Activated T-cell treated with anti-CD3 and anti-CD28 coated beads for 24 hours (primary cell): ENCODE results near the gene PRKAG3.

Experiments used
- DNase-seq: peaks from one replicate; pipeline ENCODE4 v3.0.0-alpha.2; 2020; ENCODE audit warnings: low read depth

Gene PRKAG3

GRCh38 chr2:218813771-218814460, 17.7 kb downstream of the PRKAG3 start:
- DNase-seq, result no peak

DNA sequence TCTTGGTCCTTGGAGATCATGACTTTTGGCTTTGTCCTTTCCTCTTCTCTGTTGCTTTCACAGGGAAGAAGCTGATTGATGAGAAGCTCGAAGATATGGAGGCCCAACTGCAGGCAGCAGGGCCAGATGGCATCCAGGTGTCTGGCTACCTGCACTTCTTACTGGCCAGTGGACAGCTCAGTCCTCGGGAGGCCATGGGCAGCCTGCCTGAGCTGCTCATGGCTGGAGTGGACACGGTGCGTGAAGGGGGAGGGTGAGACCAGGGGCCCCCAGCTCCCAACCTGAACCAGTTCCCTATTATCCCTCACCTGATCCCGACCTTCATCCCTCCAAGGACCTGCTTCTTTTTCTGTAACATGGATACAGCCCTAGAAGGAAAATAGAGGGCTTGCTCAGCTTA, 18.7 kb downstream of the PRKAG3 start:
- no peak for DNase-seq

DNA sequence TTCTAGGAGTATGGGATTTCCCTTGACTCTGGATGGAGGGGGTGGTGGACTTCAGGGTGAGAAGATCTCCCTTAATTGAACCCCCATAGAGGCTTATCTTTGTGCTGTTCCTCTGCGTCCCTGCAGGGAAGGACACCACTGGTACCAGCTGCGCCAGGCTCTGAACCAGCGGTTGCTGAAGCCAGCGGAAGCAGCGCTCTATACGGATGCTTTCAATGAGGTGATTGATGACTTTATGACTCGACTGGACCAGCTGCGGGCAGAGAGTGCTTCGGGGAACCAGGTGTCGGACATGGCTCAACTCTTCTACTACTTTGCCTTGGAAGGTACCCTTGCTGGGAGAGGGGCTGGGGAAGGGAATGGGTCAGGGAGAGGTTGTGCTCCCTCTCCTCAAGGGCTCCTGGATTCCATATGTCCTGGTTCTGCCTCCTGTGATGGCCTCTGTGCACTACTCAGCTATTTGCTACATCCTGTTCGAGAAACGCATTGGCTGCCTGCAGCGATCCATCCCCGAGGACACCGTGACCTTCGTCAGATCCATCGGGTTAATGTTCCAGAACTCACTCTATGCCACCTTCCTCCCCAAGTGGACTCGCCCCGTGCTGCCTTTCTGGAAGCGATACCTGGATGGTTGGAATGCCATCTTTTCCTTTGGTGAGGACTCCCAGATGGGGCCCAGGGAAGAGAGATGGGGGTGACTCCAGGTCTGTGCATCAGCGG, 19.3 kb downstream of the PRKAG3 start:
- DNase-seq, result no peak

DNA sequence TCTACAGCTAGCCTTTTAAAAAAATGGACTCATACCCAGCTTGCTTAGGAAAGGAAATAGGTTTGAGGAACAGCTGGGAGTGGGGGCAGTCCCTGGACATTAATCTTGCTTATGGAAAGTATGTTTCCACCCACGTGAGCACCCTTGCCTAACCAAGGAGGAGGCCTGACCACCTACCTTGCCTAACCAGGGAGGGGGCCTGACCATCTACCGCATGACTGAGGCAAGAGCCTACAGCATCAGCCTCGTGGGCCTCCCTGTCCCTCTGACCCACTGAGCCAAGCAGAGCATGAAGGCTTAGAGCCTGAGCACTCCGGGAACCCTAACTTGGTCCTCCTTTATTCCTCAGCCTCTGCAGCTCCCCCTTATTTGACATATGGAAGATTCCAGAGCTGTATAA, 20.2 kb downstream of the PRKAG3 start:
- DNase-seq, result no peak

DNA sequence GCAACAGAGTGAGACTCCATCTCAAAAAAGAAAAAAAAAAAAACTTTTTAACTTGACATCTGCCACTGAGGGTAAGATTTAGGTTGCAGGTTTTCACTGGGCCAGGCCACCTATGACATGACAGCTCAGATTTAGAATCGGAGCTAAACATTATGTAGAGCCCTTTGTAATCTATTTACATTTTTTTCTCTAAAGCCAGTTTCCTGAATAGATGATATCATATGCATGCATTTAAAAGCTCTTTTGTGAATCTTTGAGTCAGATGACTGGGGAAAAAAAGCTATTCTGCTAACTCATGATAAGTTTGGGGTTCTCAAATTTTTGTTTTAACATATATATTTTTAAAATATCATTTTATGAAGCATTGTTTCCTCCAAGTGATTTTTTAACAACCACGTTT, 21.3 kb downstream of the PRKAG3 start:
- DNase-seq, result no peak

DNA sequence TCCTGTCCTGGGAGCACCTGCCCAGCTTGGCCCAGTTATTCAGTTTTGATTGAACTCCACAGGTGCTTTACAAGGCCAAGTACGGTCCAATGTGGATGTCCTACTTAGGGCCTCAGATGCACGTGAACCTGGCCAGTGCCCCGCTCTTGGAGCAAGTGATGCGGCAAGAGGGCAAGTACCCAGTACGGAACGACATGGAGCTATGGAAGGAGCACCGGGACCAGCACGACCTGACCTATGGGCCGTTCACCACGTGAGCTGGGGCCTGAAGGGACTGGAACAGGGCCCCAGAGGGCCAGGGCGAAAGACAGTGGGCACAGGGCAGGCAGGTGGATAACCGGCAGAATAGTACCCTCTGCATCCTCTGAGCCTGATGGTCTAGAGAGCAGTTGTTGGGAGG, 22.1 kb downstream of the PRKAG3 start:
- no peak for DNase-seq

DNA sequence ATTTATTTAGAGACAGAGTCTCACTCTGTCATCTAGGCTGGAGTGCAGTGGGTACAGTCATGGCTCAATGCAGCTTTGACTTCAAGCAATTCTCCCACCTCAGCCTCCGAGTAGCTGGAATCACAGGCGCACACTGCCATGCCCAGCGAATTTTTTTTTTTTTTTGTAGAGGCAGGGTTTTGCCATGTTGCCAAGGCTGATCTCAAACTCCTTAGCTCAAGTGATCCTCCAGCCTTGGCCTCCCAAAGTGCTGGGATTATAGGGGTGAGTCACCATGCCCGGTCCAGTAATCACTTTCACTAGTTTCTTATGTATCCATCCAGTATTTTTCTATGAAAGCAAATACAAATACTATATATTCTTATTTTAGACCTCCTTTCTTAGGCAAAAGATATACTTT, 24.0 kb downstream of the PRKAG3 start:
- no peak for DNase-seq

- DNase-seq, result no peak
Measured at GRCh38 chr2:218806346-218806978, 25.1 kb downstream of the PRKAG3 start.

- no peak for DNase-seq
Measured at GRCh38 chr2:218805627-218806026, 26.0 kb downstream of the PRKAG3 start.

DNA sequence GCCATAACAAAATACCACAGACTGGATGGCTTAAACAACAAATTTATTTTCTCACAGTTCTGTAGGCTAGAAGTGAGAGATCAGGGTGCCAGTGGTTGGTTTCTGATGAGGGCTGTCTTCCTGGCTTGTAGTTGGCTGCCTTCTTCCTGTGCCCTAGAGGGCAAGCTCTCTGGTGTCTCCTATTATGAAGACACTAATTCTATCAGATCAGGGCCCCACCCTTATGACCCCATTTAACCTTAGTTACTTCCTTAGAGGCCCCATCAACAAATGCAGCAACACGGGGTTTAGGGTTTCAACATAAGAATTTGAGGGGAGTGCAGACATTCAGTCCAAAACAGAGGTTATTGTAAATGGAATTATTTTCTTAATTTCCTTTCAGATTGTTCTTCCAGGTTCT, 26.8 kb downstream of the PRKAG3 start:
- DNase-seq, result no peak

DNA sequence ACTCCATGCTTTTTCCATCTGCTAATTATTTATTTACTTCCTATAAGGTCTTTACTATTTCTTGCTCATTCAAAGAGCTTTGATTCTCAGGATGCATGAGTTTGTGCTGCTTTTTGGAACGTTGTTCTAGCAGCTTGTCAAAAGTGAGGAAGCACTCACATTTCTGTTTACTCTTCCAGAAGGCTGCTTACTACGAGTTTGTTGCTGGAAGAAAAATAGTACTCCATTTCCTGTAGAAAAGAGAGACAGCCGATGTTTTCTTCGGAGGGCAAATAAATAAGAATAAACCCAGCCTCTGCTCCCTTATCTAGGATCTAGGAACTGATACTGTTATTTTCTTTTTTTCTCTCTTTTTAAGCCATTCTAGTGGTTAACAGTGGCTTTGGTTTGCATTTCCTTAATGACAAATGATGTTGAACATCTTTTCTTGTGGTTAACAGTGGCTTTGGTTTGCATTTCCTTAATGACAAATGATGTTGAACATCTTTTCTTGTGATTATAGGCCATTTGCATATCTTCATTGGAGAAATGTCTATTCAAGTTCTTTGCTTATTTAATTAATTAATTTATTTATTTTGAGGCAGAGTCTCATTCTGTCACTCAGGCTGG, 29.1 kb downstream of the PRKAG3 start:
- no peak for DNase-seq

DNA sequence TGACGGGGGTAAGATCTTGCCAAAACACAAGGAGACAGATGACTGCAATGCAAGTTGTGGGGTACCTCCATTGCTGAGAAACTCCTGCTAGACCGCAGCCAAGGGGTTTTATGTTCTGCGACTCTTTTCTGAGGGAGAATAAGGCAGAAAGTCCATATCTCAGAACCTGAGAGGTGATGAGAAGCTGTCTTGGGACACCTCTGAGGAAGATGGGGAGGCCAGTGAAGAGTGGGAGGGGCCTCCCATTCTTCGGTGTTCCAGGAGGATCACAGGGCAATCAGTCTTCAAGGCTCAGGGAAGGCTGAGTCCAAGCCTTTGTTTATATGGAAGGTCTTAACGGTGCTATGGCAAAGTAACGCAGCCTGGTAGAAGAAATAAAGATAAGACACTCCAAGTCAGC, 31.6 kb downstream of the PRKAG3 start:
- DNase-seq, result no peak

- DNase-seq, result no peak
Measured at GRCh38 chr2:218798767-218799504, 32.7 kb downstream of the PRKAG3 start.

GRCh38 chr2:218796691-218797090, 34.9 kb downstream of the PRKAG3 start:
- DNase-seq, result no peak

DNA sequence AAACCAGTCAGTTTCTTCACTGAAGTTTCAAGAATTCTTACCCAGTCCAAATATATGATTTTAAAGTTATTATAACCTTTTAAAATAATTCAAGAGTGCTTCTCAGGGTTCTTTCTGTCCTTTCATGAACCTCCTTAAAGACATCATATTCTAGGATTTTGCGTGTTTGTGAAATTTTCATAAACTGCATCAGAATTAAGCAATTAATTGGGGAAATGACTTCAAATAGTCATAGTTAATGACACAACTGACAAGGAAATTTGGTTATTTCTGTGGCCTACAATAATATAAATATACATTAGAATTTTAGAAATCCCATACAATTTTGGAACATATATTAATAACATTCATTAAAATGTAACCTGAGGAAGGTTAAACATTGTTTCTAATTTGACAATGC, 39.2 kb downstream of the PRKAG3 start:
- no peak for DNase-seq

DNA sequence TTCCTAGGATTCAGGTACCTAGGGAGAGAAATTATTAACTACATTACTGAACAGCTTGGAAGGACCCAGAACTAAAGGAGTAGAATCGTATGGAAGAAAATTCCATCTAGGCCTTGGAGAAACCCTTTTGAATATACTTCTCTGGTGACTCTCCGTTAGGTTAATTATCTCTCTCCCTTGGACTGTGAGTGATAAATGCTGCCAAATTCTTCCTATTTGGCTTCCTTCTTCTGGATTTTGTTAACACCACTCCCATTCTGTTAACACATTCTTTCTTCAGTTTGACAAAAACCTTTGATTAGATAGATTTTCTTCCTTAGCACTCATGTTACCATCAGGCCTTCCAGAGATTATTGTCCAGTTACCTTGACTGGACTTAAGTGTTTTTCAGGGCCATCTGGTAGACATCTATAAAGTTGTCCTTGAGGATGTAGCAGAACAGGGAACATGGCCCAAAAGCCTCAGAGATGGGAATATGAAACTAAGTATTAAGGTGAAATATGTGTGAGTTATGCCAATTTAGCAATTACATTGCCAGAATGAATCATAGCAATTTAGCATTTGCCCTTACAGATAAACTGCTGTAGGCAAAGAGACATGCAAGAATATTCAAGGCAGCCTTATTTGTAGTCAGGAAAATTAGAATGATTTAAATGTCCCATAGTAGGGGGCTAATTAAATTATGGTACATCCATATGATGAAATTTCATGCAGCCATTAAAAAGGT, 42.9 kb downstream of the PRKAG3 start:
- no peak for DNase-seq

DNA sequence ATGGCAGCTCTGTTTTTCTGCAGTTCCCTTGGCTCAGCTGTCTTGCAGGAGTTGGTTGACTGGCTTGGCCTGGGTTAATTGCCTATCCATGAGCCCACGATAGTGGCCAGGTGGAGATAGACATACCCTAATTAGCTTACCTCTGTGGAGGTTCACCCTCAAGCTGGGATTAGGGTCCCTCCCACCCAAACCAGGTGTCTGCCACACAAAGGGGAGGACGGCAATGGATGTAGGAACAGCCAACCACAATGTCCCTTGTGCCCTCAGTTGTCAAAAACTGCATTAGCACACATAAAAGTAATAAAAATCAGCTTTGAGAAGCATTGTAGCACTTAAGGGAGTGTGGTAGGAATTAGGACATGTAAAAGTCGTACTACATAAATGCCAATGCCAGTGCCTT, 45.5 kb downstream of the PRKAG3 start:
- DNase-seq, result no peak

DNA sequence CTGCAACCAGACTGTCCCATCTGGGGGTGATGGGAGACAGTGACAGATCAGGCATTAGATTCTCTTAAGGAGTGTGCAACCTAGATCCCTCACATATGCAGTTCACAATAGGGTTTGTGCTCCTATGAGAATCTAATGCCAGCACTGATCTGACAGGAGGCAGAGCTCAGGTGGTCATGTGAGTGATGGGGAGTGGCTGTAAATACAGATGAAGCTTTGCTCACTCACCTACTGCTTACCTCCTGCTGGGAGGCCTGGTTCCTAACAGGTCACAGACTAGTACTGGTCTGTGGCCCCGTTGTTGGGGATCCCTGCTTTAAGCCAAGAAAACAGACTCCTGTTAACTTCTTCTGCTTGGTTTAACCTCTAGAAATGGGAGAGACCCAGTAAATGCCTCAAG, 46.5 kb downstream of the PRKAG3 start:
- DNase-seq, result no peak

DNA sequence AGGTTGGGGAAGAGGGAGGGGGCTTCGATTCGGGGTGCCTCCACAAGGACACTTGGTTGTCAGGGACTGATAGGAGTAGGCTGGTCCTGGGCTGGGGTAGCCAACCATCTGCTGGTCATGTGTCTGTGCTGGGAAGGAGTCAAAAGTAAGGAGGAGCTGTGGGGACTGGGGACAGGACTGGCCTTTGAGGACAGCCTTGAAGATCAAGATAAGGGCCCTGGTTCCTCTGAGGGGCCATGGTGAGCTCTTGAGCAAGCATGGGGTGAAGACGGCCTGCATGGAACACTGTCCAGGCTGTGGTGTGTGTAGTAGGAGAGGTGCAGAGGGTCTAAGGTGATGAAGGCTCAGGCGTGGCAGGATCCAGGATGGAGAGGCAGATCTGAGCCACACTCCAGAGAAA, 47.9 kb downstream of the PRKAG3 start:
- DNase-seq, result no peak

GRCh38 chr2:218782528-218782844, 49.1 kb downstream of the PRKAG3 start:
- no peak for DNase-seq

DNA sequence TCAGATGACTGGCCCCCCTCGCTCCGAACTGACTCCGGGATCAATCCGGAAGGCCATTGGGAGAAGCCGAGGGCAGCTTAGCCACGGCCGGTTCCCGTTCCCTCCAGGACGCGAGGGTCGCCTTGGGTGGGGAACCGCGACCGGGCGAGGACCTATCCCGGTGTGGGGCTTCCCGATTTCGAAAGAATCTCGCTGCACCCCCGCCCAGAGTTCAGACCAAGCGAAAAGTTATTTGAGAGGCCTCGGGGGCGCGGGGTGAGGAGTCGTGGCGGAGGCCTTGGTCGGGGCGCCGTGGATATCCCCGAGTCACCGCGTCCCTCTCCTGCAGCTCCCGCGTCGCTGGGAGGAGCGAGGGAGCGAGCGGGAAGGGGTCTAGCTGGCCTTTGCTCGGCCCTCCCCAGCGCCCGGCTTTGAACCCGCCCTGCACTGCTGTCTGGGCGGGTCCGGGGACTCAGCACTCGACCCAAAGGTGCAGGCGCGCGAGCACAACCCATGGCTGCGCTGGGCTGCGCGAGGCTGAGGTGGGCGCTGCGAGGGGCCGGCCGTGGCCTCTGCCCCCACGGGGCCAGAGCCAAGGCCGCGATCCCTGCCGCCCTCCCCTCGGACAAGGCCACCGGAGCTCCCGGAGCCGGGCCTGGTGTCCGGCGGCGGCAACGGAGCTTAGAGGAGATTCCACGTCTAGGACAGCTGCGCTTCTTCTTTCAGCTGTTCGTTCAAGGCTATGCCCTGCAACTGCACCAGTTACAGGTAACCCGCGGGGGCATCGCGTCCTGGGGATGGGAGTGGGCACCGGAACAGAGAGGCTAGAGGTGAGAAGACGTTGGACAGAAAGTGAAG, 49.7 kb downstream of the PRKAG3 start, which contains the start of gene CYP27A1:
CYP27A1 (plus strand) TSS at position 457 of the 837 bp plus-strand sequence; CDS start at position 493, 36 bp downstream.
- DNase-seq, result no peak
